Sigmoid colon (tissue), 7 donors: ENCODE data around the gene HOXA13. TPM values are rescaled to one million over a fixed set of nuclear protein-coding genes. Genes with fewer than 3 reads are reported as not detected.

Experiments
- DNase-seq: peaks from one replicate; pipeline ENCODE4 v3.0.0-alpha.2; 2019
- H3K27ac ChIP-seq, 4 donors: fragments of 200-600 bp; sonication (generic); one replicate each; pipeline ENCODE4 v1.5.1; 2016 to 2019; ENCODE audit warnings: mild to moderate bottlenecking in 1 of 4
- H3K27me3 ChIP-seq, 3 donors: fragments of 200-600 bp; sonication (generic); one replicate each; pipeline ENCODE4 v1.5.1; 2019; ENCODE audit warnings: mild to moderate bottlenecking in 1 of 3
- H3K36me3 ChIP-seq, 4 donors: fragments of 200-600 bp; sonication (generic); one replicate each; pipeline ENCODE4 v1.5.1; 2016 to 2019
- H3K4me1 ChIP-seq, 4 donors: fragments of 200-600 bp; sonication (generic); one replicate each; pipeline ENCODE4 v1.5.1; 2017 to 2019
- H3K4me3 ChIP-seq, 4 donors: fragments of 200-600 bp; sonication (generic); one replicate each; pipeline ENCODE4 v1.5.1; 2017 to 2019; ENCODE audit warnings: mild to moderate bottlenecking in 2 of 4, moderate library complexity in 1 of 4
- H3K9me3 ChIP-seq, 4 donors: fragments of 200-600 bp in 3 of 4; sonication (generic) in 3 of 4; one replicate each; pipeline versions ENCODE4 v1.5.1 to v1.6.1; 2013 to 2019
- EP300 ChIP-seq, 4 donors: sonication (generic); formaldehyde crosslinking; IDR thresholded peaks; one replicate each; pipeline ENCODE4 v1.6.1; 2017; ENCODE audit warnings: antibody characterized with exemption in 4 of 4
- POLR2A ChIP-seq, 2 donors: fragments of 450-650 bp; IDR thresholded peaks; one replicate each; pipeline ENCODE4 v1.6.1; 2016; ENCODE audit warnings: antibody characterized with exemption in 2 of 2, mild to moderate bottlenecking in 2 of 2, moderate library complexity in 2 of 2
- POLR2AphosphoS5 ChIP-seq, 4 donors: sonication (generic); formaldehyde crosslinking; IDR thresholded peaks; one replicate each; pipeline ENCODE4 v1.6.1; 2017; ENCODE audit warnings: antibody characterized with exemption in 4 of 4
- WGBS, 2 donors: extraction: QIAGEN DNeasy Blood & Tissue Kit; methylation state at CpG; one replicate each; pipeline ENCODE4 v1.1.7; 2013; 5-methylcytosine and 5-hydroxymethylcytosine counted together
- intact Hi-C: fragments of 100-400 bp; cut with DNase I; formaldehyde crosslinking; loops from one replicate; pipeline ENCODE4 v1.15.1; 2023
- polyA plus RNA-seq, 3 donors: library from polyadenylated mRNA; stranded (reverse); fragments of 200-250 nt; gene quantifications; one replicate each; pipeline ENCODE4 v1.2.3, GENCODE V29; 2013
- total RNA-seq, 4 donors: library from RNA; depleted of rRNA; stranded (reverse); fragments of >200 nt; gene quantifications; one replicate each; pipeline ENCODE4 v1.1.0, GENCODE V29; 2016
- TF ChIP-seq, protein P1 (sequence below), 4 experiments: fragments of 450-650 bp in 3 of 4; fragments of 200-600 bp in 1 of 4; IDR thresholded peaks; one replicate each; pipeline ENCODE4 v1.5.1; 2016 to 2019; ENCODE audit warnings: antibody characterized with exemption in 4 of 4, mild to moderate bottlenecking in 3 of 4, moderate library complexity in 2 of 4
- donor health status: healthy with polysubstance abuse.
- donor health status: Bipolar disorder and iron deficiency.
- donor health status: healthy.

Gene HOXA13
- total and polyA plus RNA-seq, 7 donors = 9.4 to 35.3 (median 20.8) TPM

DNA sequence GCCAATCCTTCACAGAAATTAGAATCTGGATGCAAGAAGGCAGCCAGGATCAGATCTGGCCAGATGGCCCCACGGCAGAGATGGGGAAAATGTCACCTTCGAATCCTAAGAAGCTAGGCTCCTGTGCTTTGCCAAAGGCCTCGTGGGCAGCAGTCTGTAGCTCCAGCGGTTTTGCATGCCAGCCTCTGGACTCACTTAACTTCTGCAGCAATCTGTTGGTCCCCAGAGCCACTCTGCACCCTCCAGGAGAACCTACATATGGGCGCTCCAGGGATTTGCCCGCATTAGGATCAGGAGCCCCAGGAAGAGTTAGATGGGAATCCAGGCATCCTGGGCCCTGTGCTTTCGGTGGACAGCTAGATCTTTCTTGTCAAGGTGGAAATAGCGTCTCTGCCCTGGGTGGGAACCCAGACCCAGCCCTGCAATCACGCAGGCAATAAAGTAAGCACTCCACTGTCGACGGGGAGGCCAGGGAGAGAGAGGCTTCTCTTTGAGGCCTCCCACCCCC, 10.1 kb upstream of the HOXA13 start:
- TF ChIP-seq EP300 (IDR thresholded peaks at IDR 0.05) (no peak), POLR2A (IDR thresholded peaks at IDR 0.05) (no peak), POLR2AphosphoS5 (IDR thresholded peaks at IDR 0.05) (no peak)
- TF ChIP-seq, protein P1, sequence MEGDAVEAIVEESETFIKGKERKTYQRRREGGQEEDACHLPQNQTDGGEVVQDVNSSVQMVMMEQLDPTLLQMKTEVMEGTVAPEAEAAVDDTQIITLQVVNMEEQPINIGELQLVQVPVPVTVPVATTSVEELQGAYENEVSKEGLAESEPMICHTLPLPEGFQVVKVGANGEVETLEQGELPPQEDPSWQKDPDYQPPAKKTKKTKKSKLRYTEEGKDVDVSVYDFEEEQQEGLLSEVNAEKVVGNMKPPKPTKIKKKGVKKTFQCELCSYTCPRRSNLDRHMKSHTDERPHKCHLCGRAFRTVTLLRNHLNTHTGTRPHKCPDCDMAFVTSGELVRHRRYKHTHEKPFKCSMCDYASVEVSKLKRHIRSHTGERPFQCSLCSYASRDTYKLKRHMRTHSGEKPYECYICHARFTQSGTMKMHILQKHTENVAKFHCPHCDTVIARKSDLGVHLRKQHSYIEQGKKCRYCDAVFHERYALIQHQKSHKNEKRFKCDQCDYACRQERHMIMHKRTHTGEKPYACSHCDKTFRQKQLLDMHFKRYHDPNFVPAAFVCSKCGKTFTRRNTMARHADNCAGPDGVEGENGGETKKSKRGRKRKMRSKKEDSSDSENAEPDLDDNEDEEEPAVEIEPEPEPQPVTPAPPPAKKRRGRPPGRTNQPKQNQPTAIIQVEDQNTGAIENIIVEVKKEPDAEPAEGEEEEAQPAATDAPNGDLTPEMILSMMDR (IDR thresholded peaks at IDR 0.05) = no peak
- Histone ChIP-seq H3K4me1 (peaks cover 0 to 18% (median 16%) of the 10 kb centered on the region in 4 donors), H3K4me3 (peak overlapping the region in 2 of 4 donors; percentile 39 to 42), H3K27ac (no peak overlapping the region), H3K27me3 (peaks cover 12 to 85% (median 24%) of the 10 kb centered on the region in 3 donors), H3K9me3 (no peaks in the 10 kb centered on the region), H3K36me3 (no peaks in the 10 kb centered on the region)
- DNase-seq = no peak
- WGBS, 2 donors = 18 to 38% methylated on average over 11 of the region's 11 CpGs
- intact Hi-C loops = loop anchor here (5.0 to 10.0 kb wide), 2 partner anchors 32 to 1195 kb away; partner anchors contain the start of gene EVX1

DNA sequence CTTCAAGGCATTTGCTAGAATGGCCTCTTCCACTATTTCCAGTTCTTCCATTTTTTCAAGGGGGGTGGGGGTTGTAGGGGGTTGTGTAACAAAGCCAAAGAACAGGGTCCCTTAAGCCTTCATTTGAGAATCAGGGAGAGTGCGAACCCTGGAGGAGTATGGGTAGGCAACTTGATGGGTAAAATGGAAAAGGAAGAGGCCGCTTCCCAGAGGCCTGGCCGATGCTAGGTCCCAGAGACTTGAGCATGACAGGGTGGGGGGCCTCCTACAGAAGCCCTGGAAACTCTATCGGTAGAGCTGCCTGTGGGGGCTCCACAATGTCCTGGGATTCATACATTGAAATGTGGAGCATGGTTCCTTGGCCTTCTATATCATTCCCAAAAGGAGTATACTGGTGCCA, 9.1 kb upstream of the HOXA13 start:
- no peak for DNase-seq
- peaks cover 0 to 23% (median 23%) of the 10 kb centered on the region in 4 donors for H3K4me1 ChIP-seq
- no peak overlapping the region for H3K4me3 ChIP-seq
- no peak for TF ChIP-seq POLR2A (IDR thresholded peaks at IDR 0.05)
- no peak for TF ChIP-seq POLR2AphosphoS5 (IDR thresholded peaks at IDR 0.05)
- no peak for TF ChIP-seq EP300 (IDR thresholded peaks at IDR 0.05)
- TF ChIP-seq, protein P1 (IDR thresholded peaks at IDR 0.05) = no peak
- no peaks in the 10 kb centered on the region for H3K9me3 ChIP-seq
- H3K27me3 ChIP-seq = peaks cover 19 to 90% (median 25%) of the 10 kb centered on the region in 3 donors
- no peak overlapping the region for H3K27ac ChIP-seq
- intact Hi-C loops = loop anchor here (5.0 to 10.0 kb wide), 2 partner anchors 33 to 1196 kb away; partner anchors contain the start of gene EVX1
- no peaks in the 10 kb centered on the region for H3K36me3 ChIP-seq
- whole genome bisulfite sequencing, 2 donors = 82 to 89% methylated on average over 4 of the region's 4 CpGs

DNA sequence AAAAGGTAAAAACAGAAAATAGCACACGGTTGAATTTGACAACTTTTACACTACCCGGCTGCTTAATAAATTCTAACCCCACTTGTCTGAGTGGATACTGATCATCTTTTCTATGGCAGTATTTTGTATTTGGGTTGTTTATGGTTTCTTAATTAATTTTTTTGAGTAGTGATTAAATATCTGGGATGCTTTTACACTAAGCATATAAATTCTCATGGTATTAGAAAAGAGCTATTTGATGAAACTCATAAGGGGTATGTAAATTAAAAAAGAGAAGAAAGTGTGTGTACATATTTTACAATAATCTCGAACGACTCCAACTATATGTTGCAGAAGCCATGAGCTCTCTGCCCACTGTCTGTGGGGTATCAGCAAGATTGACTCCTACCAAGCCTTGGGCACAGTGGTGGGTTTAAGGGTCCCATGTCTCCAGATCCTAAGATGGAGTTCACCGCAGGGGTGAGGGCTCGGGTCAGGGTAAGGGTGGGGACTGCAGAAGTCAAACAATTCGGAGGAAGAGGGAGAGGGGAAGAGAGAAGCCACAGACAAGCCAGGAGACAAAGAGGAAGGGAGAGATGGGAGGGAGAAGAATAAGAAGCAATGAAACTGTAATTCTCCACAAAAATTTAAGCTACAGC, 7.6 kb upstream of the HOXA13 start:
- intact Hi-C loops = loop anchor here (5.0 to 10.0 kb wide), 2 partner anchors 35 to 1197 kb away; partner anchors contain the start of gene EVX1
- H3K27ac ChIP-seq = no peak overlapping the region
- DNase-seq = no peak
- H3K4me3 ChIP-seq = no peak overlapping the region
- peaks cover 0 to 23% (median 21%) of the 10 kb centered on the region in 4 donors for H3K4me1 ChIP-seq
- H3K9me3 ChIP-seq = no peaks in the 10 kb centered on the region
- TF ChIP-seq POLR2A (IDR thresholded peaks at IDR 0.05) (no peak), EP300 (IDR thresholded peaks at IDR 0.05) (no peak), POLR2AphosphoS5 (IDR thresholded peaks at IDR 0.05) (no peak)
- TF ChIP-seq, protein P1 (IDR thresholded peaks at IDR 0.05) = no peak
- H3K36me3 ChIP-seq = no peaks in the 10 kb centered on the region
- WGBS, 2 donors = 9 to 33% methylated on average over 7 of the region's 7 CpGs
- peaks cover 17 to 88% (median 19%) of the 10 kb centered on the region in 3 donors for H3K27me3 ChIP-seq

DNA sequence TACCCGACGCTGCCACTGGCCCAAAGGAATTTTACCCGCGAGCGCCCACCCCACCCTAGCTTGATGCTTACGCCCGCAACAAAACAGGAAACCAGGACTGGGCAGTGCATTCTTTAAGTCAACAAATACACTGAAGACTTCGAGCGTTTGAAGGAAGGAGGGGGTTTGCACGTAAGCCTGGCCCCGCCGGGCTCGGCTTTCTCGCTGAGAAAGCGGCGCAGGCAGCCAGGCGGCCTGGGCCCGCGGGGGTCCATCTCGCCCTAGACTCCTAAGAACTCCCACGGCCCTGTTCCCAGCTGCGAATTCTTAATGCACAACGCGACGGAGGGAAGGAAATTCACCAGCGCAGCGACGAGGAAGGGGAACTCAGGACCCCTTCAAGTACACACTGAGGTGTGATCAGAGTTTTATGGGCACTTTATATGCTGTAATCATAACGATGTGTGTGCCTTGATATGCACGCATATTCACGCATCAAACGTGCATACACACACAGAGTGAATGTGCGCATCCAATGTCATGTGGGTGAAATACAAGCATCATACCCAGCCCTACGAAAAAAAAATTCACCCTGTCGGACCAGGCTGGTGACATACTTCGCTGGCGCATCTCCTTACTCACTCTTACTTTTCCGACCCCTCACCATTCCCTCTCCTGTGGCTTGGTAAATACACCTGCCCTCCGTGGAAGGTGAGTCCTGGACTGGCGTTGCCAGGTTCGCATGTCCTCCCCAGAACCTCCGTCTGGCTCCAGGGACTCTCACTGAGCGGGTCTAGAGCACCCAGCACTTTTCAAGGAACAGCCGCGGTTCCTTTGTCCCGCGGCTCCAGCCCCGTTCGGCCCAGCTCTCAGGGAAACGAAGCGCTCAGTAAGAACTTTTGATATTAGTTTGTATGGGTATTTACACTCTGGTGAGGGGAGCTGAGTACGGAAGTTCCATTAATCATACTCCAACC, 5.7 kb upstream of the HOXA13 start:
- TF ChIP-seq POLR2A (IDR thresholded peaks at IDR 0.05) (no peak), POLR2AphosphoS5 (IDR thresholded peaks at IDR 0.05) (peak in 1 of 4 donors; percentile 7)
- no peaks in the 10 kb centered on the region for H3K36me3 ChIP-seq
- no peak for DNase-seq
- intact Hi-C loops = loop anchor here (5.0 to 10.0 kb wide), 2 partner anchors 37 to 1199 kb away; partner anchors contain the start of gene EVX1
- no peaks in the 10 kb centered on the region for H3K9me3 ChIP-seq
- H3K4me1 ChIP-seq = peaks cover 0 to 29% (median 27%) of the 10 kb centered on the region in 4 donors
- peaks cover 17 to 80% (median 20%) of the 10 kb centered on the region in 3 donors for H3K27me3 ChIP-seq
- H3K4me3 ChIP-seq = peak overlapping the region; percentile 20 to 45 (median 35)
- H3K27ac ChIP-seq = peak overlapping the region in 2 of 4 donors; percentile 2 to 51
- WGBS, 2 donors = 4 to 7% methylated on average over 52 of the region's 52 CpGs
